Endothelial cell of umbilical vein (primary cell): ENCODE measurements around the gene HS6ST2. TPM values are rescaled to one million over a fixed set of nuclear protein-coding genes. Genes with fewer than 3 reads are reported as not detected.

Source experiments
- BruUV-seq: library from RNA; stranded (reverse); fragments of 400-500 nt; replicated peaks from 2 replicates; lab custom pipeline; 2021; lab: Mats Ljungman, UMichigan
- CTCF ChIA-PET: fragments of 300-600, 350-600 bp; sonication (Branson Sonifier 250); formaldehyde crosslinking; loops from one replicate; lab custom pipeline; 2021; ENCODE audit warnings: antibody characterized with exemption, inconsistent platforms; lab: Charles Lee
- POLR2A ChIA-PET: fragments of 300-600, 350-600 bp; sonication (Branson Sonifier 250); formaldehyde crosslinking; loops from one replicate; lab custom pipeline; 2021; ENCODE audit warnings: antibody characterized with exemption, inconsistent platforms; lab: Charles Lee
- DNase-seq: peaks from one replicate; pipeline ENCODE4 v3.0.0-alpha.2; 2011; ENCODE audit warnings: low read depth, low spot score
- FAIRE-seq: peaks from 2 replicates; lab custom pipeline; 2011; peaks lifted over from hg19 to GRCh38; lab: Jason Lieb, UNC
- H2AFZ ChIP-seq: 2 replicates; pipeline ENCODE4 v1.6.0; 2012; ENCODE audit warnings: low read depth, low read length, control low read depth, inconsistent platforms
- H3K27ac ChIP-seq: 2 replicates; pipeline ENCODE4 v1.5.1; 2011; ENCODE audit warnings: low read depth, mild to moderate bottlenecking, control low read depth, low read length, moderate library complexity; ENCODE audit not compliant: insufficient read depth
- H3K27me3 ChIP-seq, 2 experiments: 2 replicates each; pipeline versions ENCODE4 v1.6.0 to v1.6.1; 2011; ENCODE audit warnings: low read length in 2 of 2, mixed read lengths in 1 of 2; ENCODE audit not compliant: control insufficient read depth in 2 of 2, insufficient read depth in 2 of 2
- H3K36me3 ChIP-seq, 2 experiments: 2 replicates in 1 of 2; 3 replicates in 1 of 2; pipeline ENCODE4 v1.5.1; 2011; ENCODE audit warnings: low read length in 2 of 2, mild to moderate bottlenecking in 1 of 2, moderate library complexity in 1 of 2; ENCODE audit not compliant: control insufficient read depth in 2 of 2, insufficient read depth in 2 of 2; ENCODE audit errors: extremely low read depth in 1 of 2
- H3K4me1 ChIP-seq: 3 replicates; pipeline ENCODE4 v1.5.1; 2011; ENCODE audit warnings: mild to moderate bottlenecking, low read length; ENCODE audit not compliant: control insufficient read depth, insufficient read depth; ENCODE audit errors: extremely low read depth
- H3K4me2 ChIP-seq: 2 replicates; pipeline ENCODE4 v1.6.1; 2011; ENCODE audit warnings: low read length, control low read depth, mixed read lengths; ENCODE audit not compliant: insufficient read depth
- H3K4me3 ChIP-seq, 3 experiments: fragments of 200-600 bp in 1 of 3; sonication (generic), shearing (Covaris generic) in 1 of 3; replicated peaks in 1 of 3; 2 replicates each; pipeline ENCODE4 v1.5.1; 2011 to 2016; ENCODE audit warnings: control low read depth in 3 of 3, low read length in 3 of 3, mild to moderate bottlenecking in 2 of 3, inconsistent platforms in 1 of 3, low read depth in 1 of 3, moderate library complexity in 1 of 3; ENCODE audit not compliant: insufficient read depth in 1 of 3
- H3K79me2 ChIP-seq: 2 replicates; pipeline ENCODE4 v1.6.0; 2012; ENCODE audit warnings: low read length, inconsistent platforms; ENCODE audit not compliant: control insufficient read depth, insufficient read depth
- H3K9ac ChIP-seq: replicated peaks from 2 replicates; pipeline ENCODE3; 2011; ENCODE audit warnings: low read length, control low read depth; ENCODE audit not compliant: insufficient read depth; ENCODE audit errors: extremely low read depth
- H3K9me1 ChIP-seq: replicated peaks from 3 replicates; pipeline ENCODE4 v1.6.0; 2011; ENCODE audit warnings: mild to moderate bottlenecking, low read length; ENCODE audit not compliant: control insufficient read depth, insufficient read depth; ENCODE audit errors: extremely low read depth
- H3K9me3 ChIP-seq: replicated peaks from 2 replicates; pipeline ENCODE4 v1.5.1; 2012; ENCODE audit warnings: low read length, inconsistent platforms; ENCODE audit not compliant: control insufficient read depth, insufficient read depth
- H4K20me1 ChIP-seq: replicated peaks from 2 replicates; pipeline ENCODE3; 2011; ENCODE audit warnings: mild to moderate bottlenecking, low read length; ENCODE audit not compliant: control insufficient read depth, insufficient read depth; ENCODE audit errors: extremely low read depth
- EZH2 ChIP-seq: IDR thresholded peaks from 2 replicates; pipeline ENCODE4 v1.6.1; 2012; ENCODE audit warnings: borderline replicate concordance, low read depth, mild to moderate bottlenecking, moderate library complexity, low read length, inconsistent platforms; ENCODE audit not compliant: severe bottlenecking
- FOS ChIP-seq: IDR thresholded peaks from 2 replicates; pipeline ENCODE4 v1.6.1; 2011; ENCODE audit warnings: mild to moderate bottlenecking, low read length, moderate library complexity, borderline replicate concordance; ENCODE audit not compliant: insufficient read depth
- GATA2 ChIP-seq: IDR thresholded peaks from 2 replicates; pipeline ENCODE4 v1.7.0; 2011; ENCODE audit warnings: low read depth, mild to moderate bottlenecking, moderate library complexity, mixed read lengths, low read length; ENCODE audit not compliant: insufficient read length, insufficient read depth
- JUN ChIP-seq: IDR thresholded peaks from 2 replicates; pipeline ENCODE4 v1.6.1; 2011; ENCODE audit warnings: borderline replicate concordance, low read depth; ENCODE audit not compliant: insufficient read length, insufficient read depth
- MYC ChIP-seq: IDR thresholded peaks from one replicate; pipeline ENCODE4 v1.6.1; 2011; ENCODE audit warnings: mild to moderate bottlenecking, low read depth, low read length
- POLR2A ChIP-seq: IDR thresholded peaks from 2 replicates; pipeline ENCODE4 v1.6.1; 2012; ENCODE audit warnings: low read depth, mild to moderate bottlenecking, control low read depth, low read length
- POLR2AphosphoS5 ChIP-seq: IDR thresholded peaks from 2 replicates; pipeline ENCODE4 v1.6.1; 2012; ENCODE audit warnings: low read depth, mild to moderate bottlenecking, control low read depth, low read length, moderate library complexity; ENCODE audit not compliant: insufficient read depth
- dilution Hi-C: fragments of 300-500 bp; cut with MboI; formaldehyde crosslinking; loops from one replicate; pipeline ENCODE4 v1.15.0; 2019; ENCODE audit warnings: low sequenced_read_pairs; ENCODE audit not compliant: extremely low pct_ligation_motif_present
- intact Hi-C: fragments of 100-400 bp; cut with micrococcal nuclease; formaldehyde crosslinking; loops from one replicate; pipeline ENCODE4 v1.10.0; 2022
- polyA plus RNA-seq, 4 experiments: library from polyadenylated mRNA; depleted of rRNA in 3 of 4; stranded (reverse) in 3 of 4; unstranded in 1 of 4; fragments of >200 nt; gene quantifications; 2 replicates each; pipeline versions ENCODE4 v1.2.1 to v1.2.3, GENCODE V29; 2011 to 2012; ENCODE audit warnings: missing spikeins in 1 of 4
- total RNA-seq: library from RNA; stranded (reverse); gene quantifications from 2 replicates; pipeline ENCODE4 v1.2.3, GENCODE V29; 2021
- TF ChIP-seq, protein P1 (sequence below), 2 donors: IDR thresholded peaks; 1 replicate in 1 of 2; 2 replicates in 1 of 2; pipeline ENCODE4 v1.5.1; 2011; ENCODE audit warnings: low read length in 2 of 2, mild to moderate bottlenecking in 2 of 2, moderate library complexity in 2 of 2, control low read depth in 1 of 2, inconsistent platforms in 1 of 2, low read depth in 1 of 2; ENCODE audit not compliant: insufficient read depth in 1 of 2; ENCODE audit errors: extremely low read depth in 1 of 2
- TF ChIP-seq, protein P2 (sequence below): IDR thresholded peaks from 2 replicates; pipeline ENCODE4 v1.6.1; 2011; ENCODE audit not compliant: insufficient read depth, insufficient read length

The HS6ST2 gene
- total and polyA plus RNA-seq, 2 donors (not counting 3 experiments of a cell fraction or from before 2014, with no cell fraction given): 0.49 to 0.84 TPM

DNA sequence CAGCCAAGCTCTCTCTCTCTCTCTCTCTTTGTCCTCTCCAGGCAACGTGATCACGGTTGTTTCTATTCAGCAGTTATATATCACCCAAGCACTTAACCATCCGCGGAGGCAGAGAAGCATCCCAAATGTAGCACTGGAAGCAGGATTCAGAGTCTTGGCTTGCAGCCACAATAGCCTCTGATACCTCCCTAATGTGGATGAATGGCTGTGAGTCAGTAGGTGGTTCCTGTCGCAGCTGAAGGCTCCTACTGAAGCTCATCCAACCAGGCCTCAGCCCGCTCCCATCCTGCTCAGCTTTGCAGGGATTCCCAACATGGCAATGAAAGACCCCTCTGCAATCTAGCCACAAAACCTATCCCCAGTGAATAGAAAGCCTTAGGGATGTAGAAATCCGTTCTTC is 5.1 kb downstream of the HS6ST2 start:
- H3K4me2 ChIP-seq: no peak overlapping the region
- H4K20me1 ChIP-seq: no peaks in the 10 kb centered on the region
- no peaks in the 10 kb centered on the region for H3K9me1 ChIP-seq
- peaks cover 9% of the 10 kb centered on the region for H3K4me1 ChIP-seq
- H3K27ac ChIP-seq: no peak overlapping the region
- no peaks in the 10 kb centered on the region for H3K36me3 ChIP-seq
- TF ChIP-seq POLR2AphosphoS5: no peak
- no peak for TF ChIP-seq POLR2A
- TF ChIP-seq, protein P1, sequence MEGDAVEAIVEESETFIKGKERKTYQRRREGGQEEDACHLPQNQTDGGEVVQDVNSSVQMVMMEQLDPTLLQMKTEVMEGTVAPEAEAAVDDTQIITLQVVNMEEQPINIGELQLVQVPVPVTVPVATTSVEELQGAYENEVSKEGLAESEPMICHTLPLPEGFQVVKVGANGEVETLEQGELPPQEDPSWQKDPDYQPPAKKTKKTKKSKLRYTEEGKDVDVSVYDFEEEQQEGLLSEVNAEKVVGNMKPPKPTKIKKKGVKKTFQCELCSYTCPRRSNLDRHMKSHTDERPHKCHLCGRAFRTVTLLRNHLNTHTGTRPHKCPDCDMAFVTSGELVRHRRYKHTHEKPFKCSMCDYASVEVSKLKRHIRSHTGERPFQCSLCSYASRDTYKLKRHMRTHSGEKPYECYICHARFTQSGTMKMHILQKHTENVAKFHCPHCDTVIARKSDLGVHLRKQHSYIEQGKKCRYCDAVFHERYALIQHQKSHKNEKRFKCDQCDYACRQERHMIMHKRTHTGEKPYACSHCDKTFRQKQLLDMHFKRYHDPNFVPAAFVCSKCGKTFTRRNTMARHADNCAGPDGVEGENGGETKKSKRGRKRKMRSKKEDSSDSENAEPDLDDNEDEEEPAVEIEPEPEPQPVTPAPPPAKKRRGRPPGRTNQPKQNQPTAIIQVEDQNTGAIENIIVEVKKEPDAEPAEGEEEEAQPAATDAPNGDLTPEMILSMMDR (IDR thresholded peaks at IDR 0.05; ENCODE audit: extremely low read depth in 1 of 2, insufficient read depth in 1 of 2, low read depth in 1 of 2, low read length in 2 of 2): no peak
- no peak for TF ChIP-seq FOS
- no peak for TF ChIP-seq JUN
- TF ChIP-seq MYC: no peak
- TF ChIP-seq, protein P2, sequence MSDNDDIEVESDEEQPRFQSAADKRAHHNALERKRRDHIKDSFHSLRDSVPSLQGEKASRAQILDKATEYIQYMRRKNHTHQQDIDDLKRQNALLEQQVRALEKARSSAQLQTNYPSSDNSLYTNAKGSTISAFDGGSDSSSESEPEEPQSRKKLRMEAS: no peak
- no peak for TF ChIP-seq GATA2
- no peak for TF ChIP-seq EZH2
- H2AFZ ChIP-seq: no peak overlapping the region
- H3K27me3 ChIP-seq: peaks cover 14 to 18% of the 10 kb centered on the region in 2 experiments
- BruUV-seq: no TSS peak
- no peak for FAIRE-seq
- DNase-seq: no peak
- H3K79me2 ChIP-seq: no peaks in the 10 kb centered on the region
- ChIA-PET POLR2A (no interaction called here), CTCF (interaction anchor here (1.5 kb wide), 1 partner anchor 13 kb away, joined by 4 read pairs; no protein-coding TSS in a partner anchor)
- intact Hi-C loops (no loop called here), dilution Hi-C loops (no loop called here)
- H3K9me3 ChIP-seq: no peaks in the 10 kb centered on the region
- no peak overlapping the region for H3K4me3 ChIP-seq
- H3K9ac ChIP-seq: no peak overlapping the region
